GM18907 (cell line): Measurements from ENCODE around the gene ABCC5.
A peak's percentile ranks its signal among the peaks of the same experiment; 100 is the strongest.
"Not testable (repeated sequence)": the region's sequence is repeated elsewhere in the genome, so short reads cannot be mapped to it uniquely, and the experiment has no call there.

Experiments
- ATAC-seq: cut with Tn5 transposase; IDR thresholded peaks from one replicate; pipeline ENCODE4 v1.9.1; 2021; ENCODE audit warnings: mild to moderate bottlenecking, moderate library complexity; ENCODE audit not compliant: unreplicated experiment

The ABCC5 gene

GRCh38 chr3:183896184-183896583 lies 121.5 kb downstream of the ABCC5 start:
- ATAC-seq, result no peak

- no peak for ATAC-seq
Measured at GRCh38 chr3:183895774-183896173, 121.9 kb downstream of the ABCC5 start.

DNA sequence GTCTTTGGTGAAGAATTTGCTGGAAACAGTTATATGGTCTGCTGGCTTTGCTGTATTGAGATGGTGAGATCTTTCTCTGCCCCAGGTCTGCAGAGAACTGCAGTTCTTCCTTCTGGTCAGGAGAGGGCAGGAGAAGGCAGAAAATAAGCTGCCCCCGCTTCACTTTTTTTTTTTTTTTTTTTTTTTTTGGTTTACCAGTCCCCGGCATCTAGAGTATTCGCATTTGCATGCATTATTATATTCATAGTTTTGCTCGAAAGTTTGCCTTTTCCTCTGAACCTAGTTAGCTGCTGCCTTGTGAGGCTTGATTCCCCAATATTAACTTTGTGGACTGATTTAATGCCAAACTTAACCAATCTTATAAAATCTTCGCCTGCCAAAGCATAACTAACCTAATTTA lies 122.4 kb downstream of the ABCC5 start:
- ATAC-seq, result no peak

DNA sequence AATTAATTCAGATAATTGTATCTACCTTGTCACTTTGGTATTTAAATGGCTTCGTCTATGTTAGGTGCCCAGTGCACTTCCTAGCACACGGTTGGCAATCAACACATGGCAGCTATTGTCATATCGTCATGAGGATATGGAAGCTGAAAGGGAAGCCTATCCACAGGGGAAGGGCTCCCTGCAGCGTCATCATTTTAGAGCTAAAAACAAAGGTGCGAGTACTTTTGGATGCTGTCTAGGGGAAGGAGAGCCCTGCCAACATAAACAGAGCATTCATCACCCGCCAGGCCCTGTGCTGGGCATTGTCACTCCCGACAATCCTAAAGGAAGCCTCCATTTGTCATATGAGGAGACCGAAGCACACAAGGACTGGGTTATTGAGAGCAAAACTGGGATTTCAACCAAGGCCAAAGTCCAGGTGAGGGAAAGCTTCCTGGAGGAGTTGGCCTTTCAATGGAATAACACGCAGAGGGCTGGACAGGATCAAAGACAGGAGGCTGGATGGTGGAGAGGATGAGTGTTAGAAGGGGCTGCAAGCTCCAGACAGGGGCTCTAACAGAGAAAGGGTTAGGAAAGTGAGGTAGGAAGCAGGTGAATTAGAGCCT lies 125.0 kb downstream of the ABCC5 start:
- no peak for ATAC-seq

GRCh38 chr3:183885766-183886165 lies 131.9 kb downstream of the ABCC5 start:
- ATAC-seq, result no peak

GRCh38 chr3:183884427-183885296 lies 133.0 kb downstream of the ABCC5 start, which contains the start of gene PARL:
TSS of gene PARL (minus strand) at chr3:183884880. CDS start at chr3:183884846, 34 bp downstream.
- ATAC-seq, result peak; percentile 100

DNA sequence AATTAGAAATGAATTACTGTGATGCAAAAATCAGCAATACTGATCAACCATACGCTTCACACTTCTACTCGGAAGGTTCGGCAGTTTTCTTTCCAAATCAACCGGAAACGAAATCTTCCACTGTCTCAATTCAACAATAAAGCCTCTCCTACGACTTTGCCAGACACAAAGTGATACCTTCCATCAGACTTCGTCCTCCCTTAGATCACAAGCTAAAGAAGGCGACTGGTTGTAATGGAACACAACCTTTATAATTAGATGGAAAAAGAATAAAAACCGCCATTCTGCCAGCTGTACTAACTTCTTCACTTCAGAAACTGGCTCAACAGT lies 133.6 kb downstream of the ABCC5 start:
- no peak for ATAC-seq

- no peak for ATAC-seq
Measured at GRCh38 chr3:183883291-183884096, 134.2 kb downstream of the ABCC5 start.

- ATAC-seq, result no peak
Measured at GRCh38 chr3:183880121-183880520, 137.6 kb downstream of the ABCC5 start.

GRCh38 chr3:183879243-183879642 lies 138.4 kb downstream of the ABCC5 start:
- ATAC-seq, result no peak

DNA sequence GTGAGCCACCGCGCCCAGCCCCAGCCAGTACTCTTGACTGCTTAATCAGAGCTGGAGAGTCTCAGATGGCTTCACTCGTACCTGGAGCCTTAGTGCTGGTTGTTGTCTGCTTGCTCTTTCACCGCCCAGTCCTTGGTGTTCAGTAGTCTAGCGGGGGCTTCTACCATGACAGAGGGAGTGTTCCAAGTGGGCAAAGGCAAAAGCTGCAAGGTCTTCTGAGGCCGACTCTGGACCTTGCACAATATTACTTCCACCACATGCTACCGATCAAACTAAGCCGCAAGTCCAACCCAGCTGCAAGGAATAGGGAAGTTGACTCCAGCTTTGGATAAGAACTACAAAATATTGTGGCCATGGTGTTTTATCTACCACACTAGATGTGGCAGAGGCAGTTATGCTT lies 139.6 kb downstream of the ABCC5 start:
- no peak for ATAC-seq

GRCh38 chr3:183877227-183877626 lies 140.5 kb downstream of the ABCC5 start:
- ATAC-seq, result not testable (repeated sequence)

GRCh38 chr3:183875411-183875810 lies 142.3 kb downstream of the ABCC5 start:
- ATAC-seq, result no peak

DNA sequence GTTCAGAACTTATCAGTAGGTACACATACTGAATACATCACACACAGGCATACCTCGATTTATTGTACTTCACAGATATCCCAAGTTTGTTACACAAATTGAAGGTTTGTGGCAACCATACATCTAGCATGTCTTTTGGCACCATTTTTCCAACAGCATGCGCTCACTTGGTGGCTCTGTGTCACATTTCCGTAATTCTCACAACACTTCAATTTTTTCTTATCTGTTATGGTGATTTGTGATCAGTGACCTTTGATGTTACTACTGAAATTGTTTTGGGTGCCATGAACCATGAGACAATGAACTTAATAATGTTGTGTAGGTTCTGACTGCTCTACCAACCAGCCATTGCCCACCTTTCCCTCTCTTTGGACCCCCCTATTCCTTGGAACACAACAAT lies 143.8 kb downstream of the ABCC5 start:
- ATAC-seq, result no peak

DNA sequence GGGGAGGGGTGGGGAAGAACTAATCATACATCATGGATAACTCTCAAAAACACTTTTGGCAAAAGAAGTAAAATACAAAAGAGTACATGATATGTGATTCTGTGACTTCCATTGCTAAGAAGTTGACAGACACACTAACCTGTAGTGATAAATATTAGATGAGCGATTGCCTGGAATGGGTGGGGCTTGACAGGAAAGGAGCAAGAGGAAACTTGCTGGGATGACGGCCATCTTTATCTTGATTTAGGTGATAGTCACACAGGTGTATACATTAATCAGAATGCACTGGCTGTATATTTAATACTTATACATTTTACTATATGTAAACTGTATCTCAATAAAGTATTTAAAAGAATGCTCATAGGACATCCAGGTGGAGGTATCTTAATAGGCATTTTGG lies 146.1 kb downstream of the ABCC5 start:
- no peak for ATAC-seq

DNA sequence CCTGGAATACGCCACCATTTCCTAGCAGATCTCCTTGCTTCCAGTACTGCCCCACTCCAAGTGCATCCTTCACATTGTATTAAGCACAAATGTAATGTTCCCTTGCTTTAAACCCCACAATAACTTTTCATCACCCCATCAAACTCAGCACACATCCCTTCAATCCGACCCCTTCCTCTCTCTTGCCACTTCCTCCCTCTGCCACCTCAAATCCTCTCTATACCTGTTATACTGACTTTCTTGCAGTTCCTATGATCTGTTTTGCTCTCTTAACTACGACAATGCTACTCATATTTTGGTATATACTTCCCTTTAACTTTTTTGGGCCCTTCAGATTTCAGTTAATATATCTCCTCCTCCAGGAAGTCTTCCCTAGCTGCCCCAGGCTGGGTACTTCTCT lies 147.1 kb downstream of the ABCC5 start:
- ATAC-seq, result no peak
